Measurements from ENCODE around the gene OR10A6.

- no peak for TF ChIP-seq CTCF (IDR thresholded peaks at IDR 0.05)
- TF ChIP-seq POLR2A (IDR thresholded peaks at IDR 0.05) = no peak
Measured at GRCh38 chr11:7918141-7918540, 12.9 kb downstream of the OR10A6 start.

Measured in uterus (tissue), 2 donors.